Activated CD4-positive, alpha-beta T cell treated with anti-CD3 and anti-CD28 coated beads, Interleukin-2, amount 10 ng/mL, durations not matched to agents 7 days and 5 days (primary cell): ENCODE measurements around the gene GNLY. TPM values are rescaled to one million over a fixed set of nuclear protein-coding genes. Genes with fewer than 3 reads are reported as not detected.

Experiments used
- CTCF ChIA-PET: fragments of 350-600 bp; sonication (Branson Sonifier 250); formaldehyde crosslinking; loops from one replicate; lab custom pipeline; 2021; ENCODE audit warnings: antibody characterized with exemption; lab: Charles Lee
- POLR2A ChIA-PET: fragments of 350-600 bp; sonication (Branson Sonifier 250); formaldehyde crosslinking; loops from one replicate; lab custom pipeline; 2021; ENCODE audit warnings: antibody characterized with exemption; lab: Charles Lee
- DNase-seq: peaks from one replicate; pipeline ENCODE4 v3.0.0-alpha.2; 2020
- H3K27ac Mint-ChIP-seq: one replicate; pipeline ENCODE4 v1.8.0; 2021; ENCODE audit warnings: mild to moderate bottlenecking, moderate library complexity, mixed read lengths
- H3K27me3 Mint-ChIP-seq: one replicate; pipeline ENCODE4 v1.8.0; 2021; ENCODE audit warnings: mixed read lengths
- H3K36me3 Mint-ChIP-seq: one replicate; pipeline ENCODE4 v1.8.0; 2021; ENCODE audit warnings: low read depth, mixed read lengths
- H3K4me1 Mint-ChIP-seq: one replicate; pipeline ENCODE4 v1.8.0; 2021; ENCODE audit warnings: mixed read lengths
- H3K4me3 Mint-ChIP-seq: one replicate; pipeline ENCODE4 v1.8.0; 2021; ENCODE audit warnings: mild to moderate bottlenecking, moderate library complexity, mixed read lengths
- H3K9me3 Mint-ChIP-seq: one replicate; pipeline ENCODE4 v1.8.0; 2021; ENCODE audit warnings: mixed read lengths
- total RNA-seq, 2 experiments: library from RNA; stranded (reverse); gene quantifications; one replicate each; pipeline ENCODE4 v1.2.3, GENCODE V29; 2021

GNLY gene
- total RNA-seq, 2 experiments from 2014 or later: 72.9 to 75.5 TPM

GRCh38 chr2:85746321-85747004, 52.3 kb downstream of the GNLY start:
- H3K9me3 Mint-ChIP-seq: no peaks in the 10 kb centered on the region
- POLR2A ChIA-PET: no interaction called here
- H3K36me3 Mint-ChIP-seq: no peaks in the 10 kb centered on the region
- DNase-seq: no peak
- H3K4me1 Mint-ChIP-seq: no peaks in the 10 kb centered on the region
- H3K27me3 Mint-ChIP-seq: peaks cover 71% of the 10 kb centered on the region
- CTCF ChIA-PET: interaction anchor here (0.6 to 2.5 kb wide), 6 partner anchors 17 to 103 kb away, joined by 3 to 13 read pairs (median 3); no protein-coding TSS in a partner anchor
- H3K4me3 Mint-ChIP-seq: no peak overlapping the region
- H3K27ac Mint-ChIP-seq: no peak overlapping the region

GRCh38 chr2:85747441-85747840, 53.3 kb downstream of the GNLY start:
- peaks cover 73% of the 10 kb centered on the region for H3K27me3 Mint-ChIP-seq
- DNase-seq: no peak
- H3K4me1 Mint-ChIP-seq: no peaks in the 10 kb centered on the region
- no peak overlapping the region for H3K4me3 Mint-ChIP-seq
- no peaks in the 10 kb centered on the region for H3K9me3 Mint-ChIP-seq
- no peaks in the 10 kb centered on the region for H3K36me3 Mint-ChIP-seq
- no peak overlapping the region for H3K27ac Mint-ChIP-seq
- ChIA-PET POLR2A (no interaction called here), CTCF (interaction anchor here (1.2 to 1.7 kb wide), 3 partner anchors 28 to 69 kb away, joined by 3 to 4 read pairs (median 3); no protein-coding TSS in a partner anchor)

GRCh38 chr2:85748039-85748734, 54.0 kb downstream of the GNLY start:
- no peaks in the 10 kb centered on the region for H3K9me3 Mint-ChIP-seq
- DNase-seq: no peak
- ChIA-PET CTCF (interaction anchor here (1.2 to 2.1 kb wide), 5 partner anchors 19 to 79 kb away, joined by 3 to 6 read pairs (median 3); no protein-coding TSS in a partner anchor), POLR2A (interaction anchor here (0.6 kb wide), 1 partner anchor 599 kb away, joined by 3 read pairs; no protein-coding TSS in a partner anchor)
- no peak overlapping the region for H3K27ac Mint-ChIP-seq
- H3K36me3 Mint-ChIP-seq: no peaks in the 10 kb centered on the region
- no peak overlapping the region for H3K4me3 Mint-ChIP-seq
- H3K27me3 Mint-ChIP-seq: peaks cover 74% of the 10 kb centered on the region
- no peaks in the 10 kb centered on the region for H3K4me1 Mint-ChIP-seq

Other genes starting within 250 kb of the GNLY start
- gene MAT2A, start 155.2 kb upstream of the GNLY start, total RNA-seq: 100 to 1,000 TPM; 263 to 269 TPM
- gene GGCX, start 132.9 kb upstream of the GNLY start, total RNA-seq: 10 to 100 TPM; 20.8 to 22.8 TPM
- gene VAMP8, start 116.8 kb upstream of the GNLY start, total RNA-seq: 100 to 1,000 TPM; 131 to 149 TPM
- gene VAMP5, start 109.9 kb upstream of the GNLY start, total RNA-seq: 10 to 100 TPM; 61.5 to 67.4 TPM
- 100 to 1,000 TPM in 1 of 2 experiments, 10 to 100 TPM in 1; 89.7 to 106 TPM for gene RNF181, start 98.6 kb upstream of the GNLY start, total RNA-seq
- 1 to 10 TPM; 1.5 to 1.7 TPM for gene TMEM150A, start 91.7 kb upstream of the GNLY start, total RNA-seq
- 10 to 100 TPM; 46.1 to 55.3 TPM for gene C2orf68, start 82.3 kb upstream of the GNLY start, total RNA-seq
- gene USP39, start 78.2 kb upstream of the GNLY start, total RNA-seq: 10 to 100 TPM; 71.9 to 77.0 TPM
- not detected for gene SFTPB, start 26.2 kb upstream of the GNLY start, total RNA-seq
- under 1 TPM; 0.10 to 0.12 TPM for gene ATOH8, start 59.6 kb downstream of the GNLY start, total RNA-seq
- gene ST3GAL5, start 194.6 kb downstream of the GNLY start, total RNA-seq: 10 to 100 TPM; 36.3 to 36.8 TPM